HG02642 (cell line): ENCODE results near the gene SLC16A7.
"Not testable (repeated sequence)": the region's sequence is repeated elsewhere in the genome, so short reads cannot be mapped to it uniquely, and the experiment has no call there.

Experiments used
- ATAC-seq: cut with Tn5 transposase; IDR thresholded peaks from one replicate; pipeline ENCODE4 v1.9.1; 2021; ENCODE audit warnings: mild to moderate bottlenecking; ENCODE audit not compliant: unreplicated experiment, poor library complexity

The SLC16A7 gene

DNA sequence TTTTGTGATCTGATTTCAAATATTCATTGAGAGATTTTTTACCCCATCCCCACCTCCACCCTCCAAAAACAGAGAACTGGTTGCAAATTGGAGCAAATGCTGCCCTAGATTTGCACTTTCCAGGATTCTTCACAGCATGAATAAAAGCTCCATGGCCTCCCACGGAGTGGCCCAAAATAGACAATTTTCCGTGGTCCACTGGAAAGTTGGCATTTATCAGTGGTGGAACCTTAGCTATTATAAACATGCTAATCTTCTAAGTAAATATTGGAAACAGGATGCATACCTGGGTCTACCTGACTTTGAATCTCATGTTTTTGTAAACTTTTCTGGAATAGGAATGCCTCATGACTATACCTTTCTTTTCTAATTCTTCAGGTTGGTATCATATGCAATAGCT is 123.9 kb downstream of the SLC16A7 start:
- ATAC-seq, result no peak

- ATAC-seq, result no peak
Observed at GRCh38 chr12:59723520-59723919, 127.7 kb downstream of the SLC16A7 start.

DNA sequence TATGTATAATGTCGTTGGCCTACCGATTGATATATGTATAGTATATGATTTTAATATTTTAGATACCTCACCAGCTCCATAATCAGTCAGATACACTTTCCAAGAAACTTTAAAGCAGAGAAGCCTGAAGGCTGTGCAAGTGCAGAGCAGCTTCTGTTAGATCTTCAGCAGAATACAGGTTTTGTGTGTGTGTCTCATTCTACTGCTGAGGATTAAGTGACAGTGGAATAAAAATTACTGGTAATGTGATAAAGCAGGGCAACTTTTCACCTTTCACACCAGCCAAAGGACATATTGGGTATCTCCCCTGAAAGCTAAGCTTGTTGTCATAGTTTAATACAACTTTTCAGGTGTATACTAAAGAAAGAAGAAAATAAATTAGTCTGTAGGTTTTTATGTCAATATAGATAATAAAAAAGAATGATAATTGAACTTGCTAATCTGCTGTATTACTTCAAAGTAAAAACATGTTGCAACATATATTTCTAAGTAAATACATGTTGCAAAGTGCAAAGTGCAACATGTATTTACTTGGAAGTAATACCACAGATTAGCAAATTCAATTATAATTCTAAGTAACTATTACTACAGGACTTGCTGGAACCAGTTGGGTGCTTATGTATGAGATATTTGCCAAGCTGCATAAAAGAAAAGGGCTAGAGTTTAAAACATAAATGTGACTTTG is 128.3 kb downstream of the SLC16A7 start:
- no peak for ATAC-seq

DNA sequence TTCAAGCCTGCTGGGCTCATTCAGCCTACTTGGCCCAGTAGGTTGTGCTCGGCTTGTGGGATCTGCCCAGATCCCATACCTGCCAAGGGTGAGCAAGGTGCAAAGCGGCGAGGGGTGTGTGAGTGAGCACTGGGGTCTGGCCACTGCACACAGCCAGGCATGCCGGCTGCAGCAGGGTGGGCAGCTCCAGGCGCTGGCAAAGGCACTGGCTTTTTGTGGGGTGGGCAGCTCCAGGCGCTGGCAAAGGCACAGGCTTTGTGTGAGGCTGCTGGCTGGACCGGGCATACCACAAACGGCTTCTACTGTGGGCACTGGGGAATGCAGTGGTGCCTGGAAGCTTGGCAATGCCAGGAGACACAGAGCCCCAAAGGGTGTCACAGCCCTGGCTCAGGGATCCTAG is 137.4 kb downstream of the SLC16A7 start:
- ATAC-seq, result no peak

DNA sequence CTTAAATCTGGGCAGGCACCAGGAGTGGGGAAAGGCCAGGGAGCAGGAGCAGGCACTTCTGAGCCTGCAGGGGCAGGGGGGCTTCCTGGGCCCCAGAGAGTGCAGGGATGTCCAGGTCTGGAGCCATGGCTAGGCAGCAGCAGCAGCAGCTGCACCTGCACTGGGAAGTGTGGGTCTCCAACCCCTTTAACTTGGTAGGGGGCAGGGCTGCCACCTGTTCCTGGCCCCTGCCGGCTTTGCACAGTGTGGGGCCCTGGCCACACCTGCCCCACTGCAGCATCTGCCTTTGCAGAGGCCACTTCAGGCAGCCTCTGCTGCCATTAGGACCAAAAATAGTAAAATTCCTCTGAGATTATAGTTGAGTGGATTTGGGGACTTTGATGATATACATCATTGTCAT is 138.5 kb downstream of the SLC16A7 start:
- no peak for ATAC-seq

DNA sequence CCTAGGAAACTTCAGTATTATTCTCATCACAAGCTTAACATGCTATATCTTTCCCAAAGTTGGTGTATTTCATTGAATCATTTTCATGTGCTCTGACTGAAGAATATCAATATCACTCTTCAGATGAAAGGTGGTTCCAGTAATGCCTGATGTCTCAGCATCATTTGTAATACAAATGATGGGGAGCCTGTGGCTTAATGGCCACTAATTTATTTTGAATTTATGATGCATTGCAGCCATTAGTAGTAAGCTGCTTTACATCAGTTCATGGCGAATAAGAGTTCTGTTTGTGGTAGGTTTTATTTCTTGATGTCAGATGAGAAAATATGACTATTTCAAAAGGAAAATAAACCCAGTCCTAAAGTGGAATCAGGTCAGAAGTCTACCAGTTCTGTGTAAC is 139.4 kb downstream of the SLC16A7 start:
- no peak for ATAC-seq

GRCh38 chr12:59736359-59736758 is 140.5 kb downstream of the SLC16A7 start:
- ATAC-seq, result no peak

DNA sequence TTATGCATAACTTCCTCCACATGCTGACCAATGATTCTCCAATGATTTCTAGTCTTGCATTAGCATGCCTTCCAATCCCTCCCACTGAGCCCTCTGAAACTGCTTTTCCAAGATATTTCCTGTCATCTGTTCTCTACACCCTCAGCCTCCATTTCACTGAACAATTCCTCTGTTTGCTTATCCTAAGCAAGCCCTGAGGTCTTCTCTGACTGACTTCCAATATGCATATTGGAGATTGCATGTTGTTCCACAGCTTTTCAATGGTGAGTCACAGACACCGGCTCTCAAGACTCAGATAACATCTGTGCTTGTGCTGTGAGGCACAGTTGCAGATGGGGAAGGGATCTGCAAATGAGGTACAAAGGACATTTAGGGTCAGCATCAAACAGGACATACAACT is 141.0 kb downstream of the SLC16A7 start:
- no peak for ATAC-seq

GRCh38 chr12:59737725-59738463 is 142.1 kb downstream of the SLC16A7 start:
- no peak for ATAC-seq

DNA sequence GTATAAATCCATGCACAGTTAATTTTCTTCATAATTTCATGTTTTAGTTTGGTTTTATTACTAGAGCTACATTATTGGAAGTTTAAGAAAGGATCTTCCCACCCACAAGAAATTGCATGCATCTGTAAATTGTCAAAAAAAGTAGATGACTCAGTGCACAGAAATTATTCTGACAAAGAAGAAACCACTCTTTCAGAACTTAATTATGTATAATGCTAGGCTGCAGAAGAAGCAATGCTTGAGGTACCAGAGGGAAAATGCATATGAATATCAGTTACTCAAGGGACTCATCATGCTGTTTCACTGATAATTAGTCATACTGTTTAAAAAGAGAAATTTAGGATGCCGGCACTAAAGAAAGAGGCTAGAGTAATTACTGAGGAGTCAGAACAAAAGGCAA is 147.0 kb downstream of the SLC16A7 start:
- no peak for ATAC-seq

DNA sequence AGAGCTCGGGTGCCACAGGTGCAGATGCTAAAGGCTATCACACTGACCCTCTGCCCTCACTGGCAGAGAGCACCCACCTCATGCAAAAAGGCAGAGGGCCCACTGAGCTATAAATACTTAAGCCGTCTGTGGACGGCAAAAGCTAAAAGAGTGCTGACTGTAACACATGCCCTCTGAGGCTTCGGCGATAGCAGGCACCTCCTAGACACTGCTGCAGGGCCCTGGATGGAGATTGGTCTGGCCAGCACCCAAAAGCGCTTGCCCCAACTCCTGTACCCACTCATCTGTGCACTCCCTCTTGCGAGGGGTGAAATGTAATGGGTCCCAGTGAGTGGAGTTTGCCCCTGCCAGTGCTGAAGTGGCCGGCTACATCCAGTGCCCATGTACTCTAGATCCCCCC is 148.7 kb downstream of the SLC16A7 start:
- ATAC-seq, result no peak

DNA sequence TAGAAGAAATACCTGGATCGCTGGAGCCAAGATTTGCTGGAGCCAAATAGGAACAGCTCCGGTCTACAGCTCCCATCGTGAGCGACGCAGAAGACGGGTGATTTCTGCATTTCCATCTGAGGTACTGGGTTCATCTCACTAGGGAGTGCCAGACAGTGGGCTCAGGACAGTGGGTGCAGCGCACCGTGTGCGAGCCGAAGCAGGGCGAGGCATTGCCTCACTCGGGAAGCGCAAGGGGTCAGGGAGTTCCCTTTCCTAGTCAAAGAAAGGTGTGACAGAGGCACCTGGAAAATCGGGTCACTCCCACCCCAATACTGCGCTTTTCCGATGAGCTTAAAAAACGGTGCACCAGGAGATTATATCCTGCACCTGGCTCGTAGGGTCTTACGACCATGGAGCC is 155.3 kb downstream of the SLC16A7 start:
- ATAC-seq, result not testable (repeated sequence)

DNA sequence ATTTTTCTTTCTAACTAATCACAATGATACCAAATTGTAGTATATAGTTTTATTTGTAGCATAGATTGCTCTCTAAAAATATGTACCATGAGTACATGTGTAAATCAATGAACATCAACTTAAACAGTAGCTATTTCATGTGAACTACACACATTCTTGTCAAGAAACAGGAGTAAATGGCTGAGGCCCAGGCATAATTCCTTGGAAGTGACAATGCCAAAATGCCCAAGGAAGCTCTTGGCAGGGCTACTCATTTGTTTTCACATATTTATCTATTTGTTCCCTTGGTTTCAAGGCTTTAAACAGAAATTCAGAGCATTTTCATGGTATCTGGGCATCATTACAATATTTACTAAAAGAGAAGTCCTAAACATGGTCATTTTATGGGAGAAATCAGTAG is 165.7 kb downstream of the SLC16A7 start:
- ATAC-seq, result no peak

DNA sequence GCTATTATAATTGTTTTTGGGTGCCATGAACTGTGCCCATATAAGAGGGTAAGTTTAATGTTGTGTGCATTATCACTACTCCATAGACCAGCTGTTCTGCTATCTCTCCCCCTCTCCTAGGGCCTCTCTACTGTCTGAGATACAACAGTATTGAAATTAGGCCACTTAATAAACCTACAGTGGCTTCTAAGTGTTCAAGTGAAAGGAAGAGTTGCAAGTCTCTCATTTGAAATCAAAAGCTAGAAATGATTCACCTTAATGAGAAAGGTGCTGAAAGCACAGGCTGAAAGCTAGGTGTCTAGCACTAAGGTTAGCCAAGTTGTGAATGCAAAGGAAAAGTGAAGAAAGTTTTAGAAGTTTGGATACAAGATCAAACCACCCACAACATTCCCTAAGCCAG is 168.0 kb downstream of the SLC16A7 start:
- no peak for ATAC-seq

DNA sequence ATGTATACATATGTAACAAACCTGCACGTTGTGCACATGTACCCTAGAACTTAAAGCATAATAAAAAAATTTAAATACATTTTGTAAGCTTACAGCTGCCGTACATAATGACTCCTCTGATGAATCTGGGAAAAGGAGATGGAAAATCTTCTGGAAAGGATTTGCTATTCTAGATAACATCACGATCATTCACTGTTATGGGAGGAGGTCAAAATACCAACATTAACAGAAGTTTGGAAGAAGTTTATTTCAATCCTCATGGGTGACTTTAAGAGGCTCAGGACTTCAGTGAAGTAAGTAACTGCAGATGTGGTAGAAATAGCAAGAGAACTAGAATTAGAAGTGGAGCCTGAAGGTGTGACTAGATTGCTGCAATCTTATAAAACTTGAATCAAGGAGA is 172.2 kb downstream of the SLC16A7 start:
- no peak for ATAC-seq

GRCh38 chr12:59780605-59781135 is 184.8 kb downstream of the SLC16A7 start:
- ATAC-seq, result peak; percentile 47

DNA sequence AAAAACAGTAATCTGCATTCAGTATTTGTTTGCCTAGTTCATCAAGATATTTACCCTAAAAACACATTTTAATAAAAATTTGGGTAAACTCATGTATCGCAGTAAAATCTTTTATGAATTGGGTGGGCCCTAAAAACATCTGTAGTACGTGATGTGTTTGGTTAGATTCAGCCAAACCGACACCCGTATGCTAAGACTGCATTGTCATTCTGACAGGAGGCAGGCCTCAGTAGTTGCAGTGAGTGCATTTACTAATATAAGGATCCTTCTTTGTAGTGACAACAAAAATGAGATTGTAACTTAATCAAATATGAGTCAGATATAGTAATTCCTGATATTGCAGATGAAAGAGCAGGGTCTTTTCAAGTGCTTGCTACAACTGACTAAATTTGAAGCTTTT is 191.8 kb downstream of the SLC16A7 start:
- no peak for ATAC-seq

- no peak for ATAC-seq
Observed at GRCh38 chr12:59792647-59793046, 196.8 kb downstream of the SLC16A7 start.

DNA sequence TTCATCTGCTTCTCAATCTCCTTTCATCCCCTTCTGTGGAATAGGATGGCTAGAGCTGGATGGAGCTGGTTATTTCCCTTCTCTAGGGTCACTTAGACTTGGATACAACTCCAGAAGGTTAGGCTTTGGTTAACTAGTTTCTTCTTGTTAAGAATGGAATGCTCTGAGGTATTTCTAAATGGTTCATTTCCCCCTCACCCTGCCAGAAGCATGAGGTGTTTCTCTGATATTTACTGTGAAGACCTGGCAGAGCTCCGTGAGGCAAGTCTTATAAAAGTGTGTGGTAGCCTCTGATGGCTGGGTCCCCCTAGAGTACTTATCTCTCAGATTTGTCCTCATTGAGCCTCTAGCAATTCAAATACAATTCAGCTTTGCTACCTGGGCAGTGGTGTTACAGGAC is 207.9 kb downstream of the SLC16A7 start:
- ATAC-seq, result no peak

GRCh38 chr12:59808317-59808910 is 212.6 kb downstream of the SLC16A7 start:
- ATAC-seq, result peak; percentile 88

- ATAC-seq, result no peak
Observed at GRCh38 chr12:59811991-59812390, 216.2 kb downstream of the SLC16A7 start.
